DOHH2 (cell line): ENCODE data around the gene RABGEF1.
"Not testable (repeated sequence)": the region's sequence is repeated elsewhere in the genome, so short reads cannot be mapped to it uniquely, and the experiment has no call there.

ENCODE experiments used
- H3F3A ChIP-seq: fragments of 200-600 bp; sonication (generic), shearing (Covaris generic); 2 replicates; pipeline ENCODE4 v1.6.0; 2016; ENCODE audit warnings: antibody characterized with exemption, mild to moderate bottlenecking; ENCODE audit not compliant: control insufficient read depth, insufficient read depth
- H3K27ac ChIP-seq: fragments of 200-600 bp; sonication (generic); 2 replicates; pipeline ENCODE4 v1.5.1; 2014; ENCODE audit warnings: low read depth, mild to moderate bottlenecking, low read length, moderate library complexity
- H3K27me3 ChIP-seq: fragments of 200-600 bp; sonication (generic); 2 replicates; pipeline ENCODE4 v1.6.1; 2014; ENCODE audit warnings: mild to moderate bottlenecking, low read length, mixed read lengths; ENCODE audit not compliant: control insufficient read depth
- H3K36me3 ChIP-seq: fragments of 200-600 bp; sonication (generic); 2 replicates; pipeline ENCODE4 v1.6.1; 2014; ENCODE audit warnings: mild to moderate bottlenecking, low read length, moderate library complexity, mixed read lengths; ENCODE audit not compliant: control insufficient read depth
- H3K4me1 ChIP-seq: fragments of 200-600 bp; sonication (generic); 2 replicates; pipeline ENCODE4 v1.6.1; 2014; ENCODE audit warnings: mild to moderate bottlenecking, low read length, mixed read lengths; ENCODE audit not compliant: control insufficient read depth
- H3K4me2 ChIP-seq: fragments of 200-600 bp; sonication (generic); 2 replicates; pipeline ENCODE4 v1.6.0; 2014; ENCODE audit warnings: mild to moderate bottlenecking, low read length, moderate library complexity
- H3K4me3 ChIP-seq: fragments of 200-600 bp; sonication (generic); 2 replicates; pipeline ENCODE4 v1.5.1; 2014; ENCODE audit warnings: mild to moderate bottlenecking, low read length, mixed read lengths
- H3K79me2 ChIP-seq: fragments of 200-600 bp; sonication (generic); 2 replicates; pipeline ENCODE4 v1.6.1; 2014; ENCODE audit warnings: mild to moderate bottlenecking, low read length, mixed read lengths; ENCODE audit not compliant: control insufficient read depth
- H3K9me2 ChIP-seq: fragments of 200-600 bp; sonication (generic); replicated peaks from 2 replicates; pipeline ENCODE4 v1.6.1; 2014; ENCODE audit warnings: mild to moderate bottlenecking, low read length, mixed read lengths; ENCODE audit not compliant: control insufficient read depth
- H3K9me3 ChIP-seq: fragments of 200-600 bp; sonication (generic); 2 replicates; pipeline ENCODE4 v1.6.1; 2014; ENCODE audit warnings: antibody characterized with exemption, low read length, mixed read lengths; ENCODE audit not compliant: control insufficient read depth, insufficient read depth
- H4K20me1 ChIP-seq: fragments of 200-600 bp; sonication (generic); 2 replicates; pipeline ENCODE4 v1.6.0; 2014; ENCODE audit warnings: low read depth, mild to moderate bottlenecking, antibody characterized with exemption, low read length, moderate library complexity; ENCODE audit not compliant: control insufficient read depth, insufficient read depth
- EZH2phosphoT487 ChIP-seq: fragments of 200-600 bp; sonication (generic); IDR thresholded peaks from 2 replicates; pipeline ENCODE4 v1.6.1; 2017; ENCODE audit warnings: borderline replicate concordance, mild to moderate bottlenecking, antibody characterized with exemption, low read length, moderate library complexity, mixed read lengths
- TF ChIP-seq, protein P1 (sequence below): fragments of 200-600 bp; sonication (generic); IDR thresholded peaks from one replicate; pipeline ENCODE4 v1.5.1; 2014; ENCODE audit warnings: antibody characterized with exemption, mild to moderate bottlenecking, low read depth, low read length; ENCODE audit not compliant: poor library complexity, severe bottlenecking

Gene RABGEF1

GRCh38 chr7:66764905-66765304 is 24.4 kb downstream of the RABGEF1 start:
- not testable (repeated sequence) for H3K9me2 ChIP-seq, H3F3A ChIP-seq, H3K4me3 ChIP-seq, H3K9me3 ChIP-seq, H3K27me3 ChIP-seq, H3K27ac ChIP-seq, H3K4me2 ChIP-seq
- Histone ChIP-seq H3K4me1 (peaks cover 49% of the 10 kb centered on the region), H3K79me2 (peaks cover 90% of the 10 kb centered on the region), H4K20me1 (peaks cover 12% of the 10 kb centered on the region), H3K36me3 (peaks cover 14% of the 10 kb centered on the region)

DNA sequence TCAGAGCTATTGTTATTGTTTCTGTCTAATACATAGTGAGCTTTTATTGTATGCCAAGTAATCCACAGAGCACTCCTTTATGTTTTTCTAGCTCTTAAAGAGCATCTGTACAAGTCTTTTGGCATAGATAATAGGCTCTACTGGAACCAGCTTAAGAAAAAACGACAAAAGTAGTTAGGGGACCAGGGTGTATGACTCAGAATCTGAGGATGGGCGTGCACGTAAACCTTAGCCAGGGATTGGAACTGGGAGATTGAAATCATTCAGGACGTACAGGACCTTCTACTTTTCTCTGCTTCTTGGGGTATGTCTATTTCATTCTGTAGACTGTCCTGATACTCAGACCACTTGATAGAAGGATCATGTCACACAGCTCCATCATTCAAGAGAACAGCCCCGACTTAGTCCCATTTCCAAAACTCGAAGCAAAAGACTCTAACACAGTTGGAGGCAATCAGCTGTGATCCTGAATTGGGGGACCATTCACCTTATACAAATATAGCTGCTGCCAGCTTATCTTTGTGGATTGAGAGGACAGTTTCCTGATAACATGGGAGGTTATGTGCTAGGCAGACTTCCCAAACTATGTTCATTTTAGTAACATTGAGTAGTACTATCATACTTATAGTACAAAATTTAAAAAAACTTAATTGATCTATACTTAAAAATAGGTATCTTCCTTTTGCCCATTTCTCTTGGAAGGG is 24.9 kb downstream of the RABGEF1 start:
- H3K4me2 ChIP-seq = not testable (repeated sequence)
- H3K79me2 ChIP-seq = peaks cover 91% of the 10 kb centered on the region

GRCh38 chr7:66766041-66766440 is 25.5 kb downstream of the RABGEF1 start:
- H3K27ac ChIP-seq = no peak overlapping the region
- H3K27me3 ChIP-seq = no peaks in the 10 kb centered on the region
- no peaks in the 10 kb centered on the region for H3K9me2 ChIP-seq
- H3K4me3 ChIP-seq = no peak overlapping the region
- peaks cover 5% of the 10 kb centered on the region; the same call in 1 of the 2 replicates for H3K9me3 ChIP-seq
- peaks cover 55% of the 10 kb centered on the region for H3K4me1 ChIP-seq
- no peak for TF ChIP-seq EZH2phosphoT487
- TF ChIP-seq, protein P1, sequence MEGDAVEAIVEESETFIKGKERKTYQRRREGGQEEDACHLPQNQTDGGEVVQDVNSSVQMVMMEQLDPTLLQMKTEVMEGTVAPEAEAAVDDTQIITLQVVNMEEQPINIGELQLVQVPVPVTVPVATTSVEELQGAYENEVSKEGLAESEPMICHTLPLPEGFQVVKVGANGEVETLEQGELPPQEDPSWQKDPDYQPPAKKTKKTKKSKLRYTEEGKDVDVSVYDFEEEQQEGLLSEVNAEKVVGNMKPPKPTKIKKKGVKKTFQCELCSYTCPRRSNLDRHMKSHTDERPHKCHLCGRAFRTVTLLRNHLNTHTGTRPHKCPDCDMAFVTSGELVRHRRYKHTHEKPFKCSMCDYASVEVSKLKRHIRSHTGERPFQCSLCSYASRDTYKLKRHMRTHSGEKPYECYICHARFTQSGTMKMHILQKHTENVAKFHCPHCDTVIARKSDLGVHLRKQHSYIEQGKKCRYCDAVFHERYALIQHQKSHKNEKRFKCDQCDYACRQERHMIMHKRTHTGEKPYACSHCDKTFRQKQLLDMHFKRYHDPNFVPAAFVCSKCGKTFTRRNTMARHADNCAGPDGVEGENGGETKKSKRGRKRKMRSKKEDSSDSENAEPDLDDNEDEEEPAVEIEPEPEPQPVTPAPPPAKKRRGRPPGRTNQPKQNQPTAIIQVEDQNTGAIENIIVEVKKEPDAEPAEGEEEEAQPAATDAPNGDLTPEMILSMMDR = no peak
- H3K4me2 ChIP-seq = no peak overlapping the region
- H3K36me3 ChIP-seq = peaks cover 23% of the 10 kb centered on the region
- peaks cover 90% of the 10 kb centered on the region for H3K79me2 ChIP-seq
- peaks cover 8% of the 10 kb centered on the region for H3F3A ChIP-seq
- peaks cover 8% of the 10 kb centered on the region; the same call in 1 of the 2 replicates for H4K20me1 ChIP-seq

More for the DNA sequence above, 24.9 kb downstream of the RABGEF1 start:
- not testable (repeated sequence) for H3K27ac ChIP-seq, H3K27me3 ChIP-seq, H3F3A ChIP-seq, H3K9me3 ChIP-seq, H3K9me2 ChIP-seq, H4K20me1 ChIP-seq, H3K4me3 ChIP-seq
- Histone ChIP-seq H3K36me3 (peaks cover 19% of the 10 kb centered on the region), H3K4me1 (peaks cover 55% of the 10 kb centered on the region)

- Histone ChIP-seq H3K4me2 (peak overlapping the region; percentile 2; the same call in 1 of the 2 replicates), H3K36me3 (peaks cover 32% of the 10 kb centered on the region), H3K4me1 (peaks cover 55% of the 10 kb centered on the region), H3K79me2 (peaks cover 90% of the 10 kb centered on the region)
- not testable (repeated sequence) for H3K27ac ChIP-seq, H4K20me1 ChIP-seq, H3K9me3 ChIP-seq, H3K9me2 ChIP-seq, H3K4me3 ChIP-seq, H3K27me3 ChIP-seq, H3F3A ChIP-seq
Observed at GRCh38 chr7:66767486-66767885, 27.0 kb downstream of the RABGEF1 start.
